BLaER1 (cell line): Measurements from ENCODE around the gene SF3B6.

Experiments used
- H3K27ac ChIP-seq: shearing (Covaris generic); formaldehyde crosslinking; 2 replicates; pipeline ENCODE4 v1.8.1; 2022
- H3K27me3 ChIP-seq: shearing (Covaris generic); formaldehyde crosslinking; 2 replicates; pipeline ENCODE4 v1.8.1; 2022
- H3K36me3 ChIP-seq: shearing (Covaris generic); formaldehyde crosslinking; 2 replicates; pipeline ENCODE4 v1.8.1; 2022
- H3K4me1 ChIP-seq: shearing (Covaris generic); formaldehyde crosslinking; 2 replicates; pipeline ENCODE4 v1.8.1; 2022
- H3K4me2 ChIP-seq: shearing (Covaris generic); formaldehyde crosslinking; 2 replicates; pipeline ENCODE4 v1.8.1; 2022
- H3K4me3 ChIP-seq: shearing (Covaris generic); formaldehyde crosslinking; 2 replicates; pipeline ENCODE4 v1.8.1; 2022
- H3K9ac ChIP-seq: shearing (Covaris generic); formaldehyde crosslinking; 2 replicates; pipeline ENCODE4 v1.8.1; 2022
- H3K9me3 ChIP-seq: shearing (Covaris generic); formaldehyde crosslinking; 2 replicates; pipeline ENCODE4 v1.8.1; 2022
- H4K20me1 ChIP-seq: shearing (Covaris generic); formaldehyde crosslinking; 2 replicates; pipeline ENCODE4 v1.8.1; 2022
- Cebpa-rat ChIP-seq: shearing (Covaris generic); IDR thresholded peaks from 2 replicates; pipeline ENCODE4 v1.8.1; 2022

The SF3B6 gene

DNA sequence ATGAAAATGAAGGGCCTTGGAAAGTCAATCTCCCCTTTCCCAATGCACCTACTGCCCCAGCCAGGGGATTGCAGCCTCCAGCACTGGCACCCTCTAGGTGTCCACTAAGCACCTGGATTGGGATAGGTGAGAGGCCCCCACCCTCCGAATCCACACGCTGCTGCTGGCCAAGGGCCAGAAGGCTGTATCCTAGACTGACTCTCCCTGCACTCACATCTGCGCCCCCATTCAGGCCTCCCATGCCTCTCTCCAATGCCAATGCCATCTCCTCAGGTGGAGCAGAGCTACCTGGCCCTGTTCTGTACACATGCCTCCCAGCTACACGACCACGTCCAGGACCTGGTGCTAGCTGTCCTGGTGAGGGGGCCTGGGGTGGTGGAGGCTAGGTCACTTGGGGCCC lies 56.4 kb downstream of the SF3B6 start:
- H3K27me3 ChIP-seq: no peaks in the 10 kb centered on the region
- no peaks in the 10 kb centered on the region for H4K20me1 ChIP-seq
- H3K4me3 ChIP-seq: no peak overlapping the region
- no peak overlapping the region for H3K9ac ChIP-seq
- no peaks in the 10 kb centered on the region for H3K9me3 ChIP-seq
- peaks cover 34% of the 10 kb centered on the region for H3K36me3 ChIP-seq
- H3K4me2 ChIP-seq: no peak overlapping the region
- no peak overlapping the region for H3K27ac ChIP-seq
- no peak for TF ChIP-seq Cebpa-rat
- H3K4me1 ChIP-seq: no peaks in the 10 kb centered on the region

- Histone ChIP-seq H3K4me2 (no peak overlapping the region), H3K27ac (no peak overlapping the region), H3K4me1 (no peaks in the 10 kb centered on the region), H4K20me1 (no peaks in the 10 kb centered on the region), H3K9ac (no peak overlapping the region), H3K36me3 (peaks cover 19% of the 10 kb centered on the region), H3K27me3 (no peaks in the 10 kb centered on the region), H3K4me3 (no peak overlapping the region), H3K9me3 (no peaks in the 10 kb centered on the region)
- no peak for TF ChIP-seq Cebpa-rat
Observed at GRCh38 chr2:24018241-24018640, 57.9 kb downstream of the SF3B6 start.

DNA sequence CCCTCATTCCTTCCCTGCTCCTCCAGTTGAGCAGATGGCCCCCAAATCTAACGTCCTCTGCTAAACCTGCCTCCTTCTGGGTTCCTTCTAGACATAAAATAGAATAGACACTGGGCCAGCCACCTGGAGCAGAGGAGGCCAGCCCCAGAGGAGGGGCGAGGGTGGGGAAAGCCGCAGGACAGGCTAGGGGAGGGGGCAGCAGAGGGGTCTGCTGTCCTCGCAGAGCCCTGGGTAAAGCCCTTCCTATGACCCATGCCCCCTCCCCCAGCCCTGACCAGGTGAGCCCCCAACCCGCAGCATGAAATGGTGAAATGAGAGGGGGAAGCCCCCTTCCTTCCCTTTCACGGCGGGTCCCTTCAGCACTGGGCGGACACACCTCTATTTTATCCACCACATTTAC lies 58.4 kb downstream of the SF3B6 start:
- peaks cover 14% of the 10 kb centered on the region for H3K36me3 ChIP-seq
- H3K4me2 ChIP-seq: no peak overlapping the region
- H4K20me1 ChIP-seq: no peaks in the 10 kb centered on the region
- no peaks in the 10 kb centered on the region for H3K27me3 ChIP-seq
- H3K4me3 ChIP-seq: no peak overlapping the region
- no peak overlapping the region for H3K9ac ChIP-seq
- H3K27ac ChIP-seq: no peak overlapping the region
- no peak for TF ChIP-seq Cebpa-rat
- no peaks in the 10 kb centered on the region for H3K4me1 ChIP-seq
- H3K9me3 ChIP-seq: no peaks in the 10 kb centered on the region
